ENCODE measurements around the gene TMEM81. TPM values are rescaled to one million over a fixed set of nuclear protein-coding genes. Genes with fewer than 3 reads are reported as not detected.
A peak's percentile ranks its signal among the peaks of the same experiment; 100 is the strongest.

The TMEM81 gene
- total RNA-seq, 8 experiments from 2014 or later = 2.2 to 10.0 (median 4.9) TPM

- Histone ChIP-seq H3K27ac (no peak overlapping the region), H3K4me3 (no peak overlapping the region), H3K4me1 (replicated peaks in 1 of 2) (no peaks in the 10 kb centered on the region)
- no peak for ATAC-seq (replicated peaks in 6 of 8)
- in situ Hi-C loops (cut with MboI; ENCODE audit: low pct_unique_long_range_greater_than_20kb in 2 of 9, low sequenced_read_pairs in 9 of 9, unreplicated experiment in 9 of 9) = no loop called here
- 80 to 100% (median 94%) methylated on average over 1 to 4 of the region's 4 CpGs for WGBS, 10 experiments
Observed at GRCh38 chr1:205107327-205107726, 23.1 kb upstream of the TMEM81 start.

- H3K4me1 ChIP-seq (replicated peaks in 1 of 2) = no peaks in the 10 kb centered on the region
- in situ Hi-C loops (cut with MboI; ENCODE audit: low pct_unique_long_range_greater_than_20kb in 2 of 9, low sequenced_read_pairs in 9 of 9, unreplicated experiment in 9 of 9) = no loop called here
Observed at GRCh38 chr1:205102404-205102803, 18.1 kb upstream of the TMEM81 start.

DNA sequence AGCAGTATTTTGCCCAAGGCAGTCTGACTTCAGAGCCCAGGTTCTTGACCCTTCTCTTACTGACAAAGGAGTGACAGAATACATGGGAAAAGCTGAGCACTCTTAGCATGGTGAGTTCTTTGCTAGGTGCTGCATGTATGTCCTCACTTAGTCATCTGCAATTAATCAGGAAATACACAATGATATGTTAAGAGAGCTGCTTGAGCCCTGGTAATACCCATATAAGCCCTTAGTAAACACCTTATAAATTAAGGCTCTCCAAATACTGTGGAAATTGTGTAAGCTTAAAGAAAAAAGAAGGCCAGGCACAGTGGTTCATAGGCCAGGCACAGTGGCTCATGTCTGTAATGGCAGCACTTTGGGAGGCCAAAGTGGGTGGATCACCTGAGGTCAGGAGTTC lies 14.0 kb upstream of the TMEM81 start:
- Histone ChIP-seq H3K4me3 (no peak overlapping the region), H3K27ac (no peak overlapping the region)
- in situ Hi-C loops (cut with MboI; ENCODE audit: low pct_unique_long_range_greater_than_20kb in 2 of 9, low sequenced_read_pairs in 9 of 9, unreplicated experiment in 9 of 9) = no loop called here

More at GRCh38 chr1:205102404-205102803, 18.1 kb upstream of the TMEM81 start:
- no peak overlapping the region for H3K27ac ChIP-seq
- ATAC-seq (replicated peaks in 6 of 8) = no peak
- 90 to 100% (median 100%) methylated on average over 1 to 3 of the region's 3 CpGs for WGBS, 10 experiments
- H3K4me3 ChIP-seq = no peak overlapping the region

GRCh38 chr1:205095422-205095821 lies 11.2 kb upstream of the TMEM81 start:
- no peak for ATAC-seq (replicated peaks in 6 of 8)
- H3K4me1 ChIP-seq (replicated peaks in 1 of 2) = no peaks in the 10 kb centered on the region
- no peak overlapping the region for H3K27ac ChIP-seq
- no peak overlapping the region for H3K4me3 ChIP-seq
- in situ Hi-C loops (cut with MboI; ENCODE audit: low pct_unique_long_range_greater_than_20kb in 2 of 9, low sequenced_read_pairs in 9 of 9, unreplicated experiment in 9 of 9) = no loop called here

More for the DNA sequence above, 14.0 kb upstream of the TMEM81 start:
- H3K4me1 ChIP-seq (replicated peaks in 1 of 2) = no peaks in the 10 kb centered on the region
- no peak for ATAC-seq (replicated peaks in 6 of 8)

GRCh38 chr1:205091043-205091740 lies 6.9 kb upstream of the TMEM81 start:
- Histone ChIP-seq H3K4me3 (no peak overlapping the region), H3K27ac (no peak overlapping the region), H3K4me1 (replicated peaks in 1 of 2) (no peaks in the 10 kb centered on the region)
- in situ Hi-C loops (cut with MboI; ENCODE audit: low pct_unique_long_range_greater_than_20kb in 2 of 9, low sequenced_read_pairs in 9 of 9, unreplicated experiment in 9 of 9) = no loop called here
- no peak for ATAC-seq (replicated peaks in 6 of 8)
- 80 to 100% (median 94%) methylated on average over 1 to 4 of the region's 4 CpGs; no CpG with 5 or more reads in 3 of the 10 experiments for WGBS, 10 experiments

DNA sequence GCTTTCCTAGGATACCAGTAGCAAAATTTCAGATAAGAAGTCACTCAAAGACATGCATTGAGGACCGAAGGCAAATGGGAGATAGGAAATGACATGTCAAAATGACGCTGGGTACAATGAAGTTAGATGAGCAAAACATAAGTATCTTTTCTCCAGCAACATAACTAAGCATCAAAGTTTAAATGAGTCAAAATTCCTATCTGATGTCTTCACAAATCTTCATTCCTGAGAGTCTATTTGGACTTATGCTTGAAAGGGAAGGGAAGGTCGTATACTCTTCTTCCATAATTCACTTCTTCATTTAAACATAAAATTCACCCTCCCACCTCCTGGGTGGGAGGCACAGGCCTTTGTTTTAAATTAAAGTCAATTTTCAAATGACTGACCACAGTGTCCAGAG lies 4.1 kb upstream of the TMEM81 start:
- in situ Hi-C loops (cut with MboI; ENCODE audit: low pct_unique_long_range_greater_than_20kb in 2 of 9, low sequenced_read_pairs in 9 of 9, unreplicated experiment in 9 of 9) = no loop called here
- Histone ChIP-seq H3K4me1 (replicated peaks in 1 of 2) (no peaks in the 10 kb centered on the region), H3K27ac (no peak overlapping the region), H3K4me3 (no peak overlapping the region)
- 16 to 100% (median 94%) methylated on average over 2 to 3 of the region's 3 CpGs; no CpG with 5 or more reads in 2 of the 10 experiments for WGBS, 10 experiments
- no peak for ATAC-seq (replicated peaks in 6 of 8)

DNA sequence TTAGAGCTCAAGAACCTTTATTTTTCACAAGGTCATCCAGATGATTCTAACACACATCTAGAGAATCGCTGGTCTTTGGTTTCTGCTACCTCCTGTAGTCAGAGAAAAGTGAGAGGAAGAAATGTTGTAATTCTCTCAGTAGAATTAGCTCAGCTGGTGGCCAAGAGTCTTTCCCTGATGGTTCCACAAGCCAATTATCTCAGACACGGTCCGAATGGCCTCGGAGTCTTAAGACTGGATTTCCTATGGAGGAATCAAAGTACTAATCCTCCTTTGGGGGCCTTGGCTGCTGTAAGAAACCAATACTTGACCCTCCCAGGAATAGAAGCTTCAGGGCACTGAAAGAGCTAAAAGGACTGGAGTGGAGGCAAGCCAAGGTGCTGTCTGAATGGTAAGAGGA lies 1.8 kb downstream of the TMEM81 start:
- WGBS, 10 experiments = 83 to 100% (median 91%) methylated on average over 1 to 4 of the region's 4 CpGs; no CpG with 5 or more reads in 3 of the 10 experiments
- Histone ChIP-seq H3K4me3 (no peak overlapping the region), H3K4me1 (replicated peaks in 1 of 2) (no peaks in the 10 kb centered on the region), H3K27ac (no peak overlapping the region)
- in situ Hi-C loops (cut with MboI; ENCODE audit: low pct_unique_long_range_greater_than_20kb in 2 of 9, low sequenced_read_pairs in 9 of 9, unreplicated experiment in 9 of 9) = no loop called here
- no peak for ATAC-seq (replicated peaks in 6 of 8)

DNA sequence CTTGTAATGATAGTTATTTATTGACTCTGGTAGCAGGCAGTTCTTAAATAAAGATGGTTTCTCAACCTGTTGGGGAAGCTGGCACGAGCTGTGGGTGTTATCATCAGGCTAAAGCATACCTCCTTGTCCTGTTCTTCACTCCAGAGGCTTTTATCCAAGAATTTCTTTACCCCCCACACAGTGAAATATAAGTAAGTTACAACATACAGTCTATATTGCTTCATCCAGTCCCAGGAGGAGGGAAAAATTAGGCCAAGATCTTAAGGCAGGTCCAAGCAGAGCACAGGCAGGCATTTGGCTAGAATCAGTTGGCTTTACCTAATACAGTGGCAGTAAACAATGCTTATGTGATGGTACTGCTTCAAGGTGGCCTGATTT lies 6.3 kb downstream of the TMEM81 start:
- no peak for ATAC-seq (replicated peaks in 6 of 8)
- no peaks in the 10 kb centered on the region for H3K4me1 ChIP-seq (replicated peaks in 1 of 2)
- in situ Hi-C loops (cut with MboI; ENCODE audit: low pct_unique_long_range_greater_than_20kb in 2 of 9, low sequenced_read_pairs in 9 of 9, unreplicated experiment in 9 of 9) = no loop called here
- no peak overlapping the region for H3K27ac ChIP-seq
- WGBS, 10 experiments = 60 to 100% (median 80%) methylated on average over 1 of the region's 1 CpG; no CpG with 5 or more reads in 5 of the 10 experiments
- no peak overlapping the region for H3K4me3 ChIP-seq

DNA sequence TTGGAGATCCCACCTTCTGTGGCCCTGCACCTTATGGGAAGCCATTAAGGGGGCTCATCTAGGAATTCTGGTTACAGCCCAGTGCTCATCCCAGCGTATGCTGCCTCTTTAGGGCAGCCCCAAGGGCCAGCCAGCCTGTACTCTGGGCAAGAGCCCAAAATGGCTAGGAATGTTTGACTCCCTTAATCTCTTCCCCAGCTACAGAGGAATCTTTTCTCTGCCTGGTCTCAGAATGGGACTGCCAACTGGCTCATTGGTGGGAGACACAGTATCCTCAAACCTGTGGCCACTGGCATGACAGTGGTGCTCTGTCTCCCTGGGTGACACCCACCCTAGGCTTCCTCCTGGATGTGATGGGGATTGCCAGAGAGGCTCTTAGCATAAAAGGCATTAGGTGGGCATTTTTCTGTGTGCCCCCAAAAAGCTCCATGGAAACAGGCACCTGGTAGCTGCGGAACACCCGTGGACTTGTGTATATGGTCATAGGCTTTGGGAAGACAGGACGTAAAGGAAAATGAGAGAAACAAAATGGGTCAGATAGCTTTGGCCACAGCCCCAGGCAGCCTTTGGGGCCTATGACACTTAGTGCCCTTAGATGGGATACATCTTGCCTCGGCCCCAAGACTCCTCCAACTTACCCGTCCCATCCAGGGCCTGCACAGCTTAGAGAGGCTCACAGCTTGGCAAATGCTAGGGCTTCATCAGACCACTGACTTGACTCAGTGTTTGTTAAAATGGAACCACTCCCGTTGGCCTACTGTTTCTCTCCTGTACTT lies 6.9 kb downstream of the TMEM81 start:
- Histone ChIP-seq H3K4me1 (replicated peaks in 1 of 2) (no peaks in the 10 kb centered on the region), H3K27ac (no peak overlapping the region), H3K4me3 (no peak overlapping the region)
- in situ Hi-C loops (cut with MboI; ENCODE audit: low pct_unique_long_range_greater_than_20kb in 2 of 9, low sequenced_read_pairs in 9 of 9, unreplicated experiment in 9 of 9) = no loop called here
- 40 to 100% (median 84%) methylated on average over 1 to 7 of the region's 7 CpGs; no CpG with 5 or more reads in 1 of the 10 experiments for WGBS, 10 experiments
- ATAC-seq (replicated peaks in 6 of 8) = no peak

DNA sequence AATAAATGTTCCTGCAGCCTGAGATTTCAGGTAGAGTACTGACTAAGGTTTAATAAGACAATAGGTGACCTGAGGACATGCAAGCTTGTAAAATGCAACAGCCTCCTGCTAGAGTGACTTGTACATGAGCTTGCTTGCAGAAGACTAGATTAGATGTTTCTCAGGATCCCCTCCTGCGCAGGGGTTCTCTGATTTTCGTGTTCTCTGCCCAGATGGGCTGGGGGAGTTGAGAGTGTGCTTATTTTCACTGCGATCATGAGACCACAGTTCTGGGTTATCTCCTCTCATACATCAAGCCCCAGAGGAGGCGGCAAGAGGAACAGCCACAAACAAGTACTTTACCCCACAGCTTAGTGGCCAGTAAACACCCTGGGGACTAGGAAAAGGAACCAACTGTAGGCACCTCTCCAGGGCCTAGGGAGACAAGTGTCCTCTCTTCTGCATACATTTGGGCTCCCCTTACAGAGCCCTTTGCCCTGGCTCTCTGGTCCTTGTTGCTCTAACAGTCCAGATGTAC lies 8.0 kb downstream of the TMEM81 start:
- Histone ChIP-seq H3K27ac (no peak overlapping the region), H3K4me1 (replicated peaks in 1 of 2) (no peaks in the 10 kb centered on the region), H3K4me3 (no peak overlapping the region)
- in situ Hi-C loops (cut with MboI; ENCODE audit: low pct_unique_long_range_greater_than_20kb in 2 of 9, low sequenced_read_pairs in 9 of 9, unreplicated experiment in 9 of 9) = no loop called here
- ATAC-seq (replicated peaks in 6 of 8) = no peak
- 50 to 100% (median 80%) methylated on average over 1 to 4 of the region's 4 CpGs; no CpG with 5 or more reads in 5 of the 10 experiments for WGBS, 10 experiments

- ATAC-seq (replicated peaks in 6 of 8) = no peak
- WGBS, 10 experiments = 0 to 95% (median 48%) methylated on average over 1 to 5 of the region's 7 CpGs; no CpG with 5 or more reads in 1 of the 10 experiments
- in situ Hi-C loops (cut with MboI; ENCODE audit: low pct_unique_long_range_greater_than_20kb in 2 of 9, low sequenced_read_pairs in 9 of 9, unreplicated experiment in 9 of 9) = no loop called here
- Histone ChIP-seq H3K27ac (no peak overlapping the region), H3K4me1 (replicated peaks in 1 of 2) (no peaks in the 10 kb centered on the region), H3K4me3 (no peak overlapping the region)
Observed at GRCh38 chr1:205075642-205076155, 8.6 kb downstream of the TMEM81 start.

DNA sequence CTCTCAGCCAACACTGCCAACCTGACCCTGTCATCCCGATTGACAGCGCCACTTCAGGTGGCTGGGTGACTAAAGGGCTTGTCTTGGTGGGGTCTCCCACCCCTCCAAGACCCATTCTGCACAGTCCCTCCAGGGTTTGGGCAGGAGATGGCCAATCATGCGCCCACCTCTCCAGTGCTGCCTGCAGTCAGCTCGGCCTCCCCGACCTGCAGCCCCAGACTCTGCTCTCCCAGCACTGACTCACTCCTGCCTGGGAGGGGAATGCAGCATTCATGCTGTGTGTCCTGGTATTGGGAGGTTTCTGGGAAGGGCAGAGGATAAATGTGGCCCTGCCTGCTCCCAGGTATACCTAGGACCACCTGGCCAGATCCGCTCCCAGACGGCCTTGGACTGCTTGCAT lies 9.7 kb downstream of the TMEM81 start:
- H3K4me1 ChIP-seq (replicated peaks in 1 of 2) = no peaks in the 10 kb centered on the region
- in situ Hi-C loops (cut with MboI; ENCODE audit: low pct_unique_long_range_greater_than_20kb in 2 of 9, low sequenced_read_pairs in 9 of 9, unreplicated experiment in 9 of 9) = loop anchor here in 1 of 9 experiments (25.0 kb wide), 1 partner anchor 112 kb away; no protein-coding TSS in a partner anchor
- peak in 1 of 8 experiments; percentile 9 for ATAC-seq (replicated peaks in 6 of 8)
- 80 to 92% (median 87%) methylated on average over 2 to 6 of the region's 7 CpGs; no CpG with 5 or more reads in 6 of the 10 experiments for WGBS, 10 experiments
- H3K4me3 ChIP-seq = no peak overlapping the region
- H3K27ac ChIP-seq = no peak overlapping the region

DNA sequence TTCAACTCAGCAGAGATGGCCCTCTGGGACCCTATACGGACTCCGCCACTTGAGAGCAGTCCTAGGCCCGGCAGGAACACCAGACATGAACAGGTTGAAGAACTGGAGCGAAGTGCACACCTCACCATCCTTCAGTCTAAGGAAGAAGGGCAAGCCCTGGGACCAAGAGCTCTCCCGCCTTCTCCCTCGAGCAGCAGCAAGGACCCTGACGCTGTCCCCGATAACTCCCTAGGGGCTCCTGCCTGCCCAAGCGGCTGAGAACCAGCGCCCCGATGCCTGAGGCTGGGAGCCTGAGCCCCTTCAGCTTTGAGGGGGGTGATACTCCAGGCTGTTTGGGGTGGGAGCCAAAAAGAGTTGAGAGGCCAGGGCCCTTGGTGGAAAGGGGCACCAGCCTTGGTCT lies 10.2 kb downstream of the TMEM81 start:
- no peak overlapping the region for H3K27ac ChIP-seq
- peak in 1 of 8 experiments; percentile 9 for ATAC-seq (replicated peaks in 6 of 8)
- 83 to 100% (median 89%) methylated on average over 6 to 11 of the region's 11 CpGs; no CpG with 5 or more reads in 6 of the 10 experiments for WGBS, 10 experiments
- H3K4me1 ChIP-seq (replicated peaks in 1 of 2) = no peaks in the 10 kb centered on the region
- no peak overlapping the region for H3K4me3 ChIP-seq
- in situ Hi-C loops (cut with MboI; ENCODE audit: low pct_unique_long_range_greater_than_20kb in 2 of 9, low sequenced_read_pairs in 9 of 9, unreplicated experiment in 9 of 9) = loop anchor here in 1 of 9 experiments (25.0 kb wide), 1 partner anchor 112 kb away; no protein-coding TSS in a partner anchor

Data from motor neuron (in vitro differentiated cells).